CD4-positive, alpha-beta T cell (primary cell): ENCODE results near the gene CARS1. TPM values are rescaled to one million over a fixed set of nuclear protein-coding genes. Genes with fewer than 3 reads are reported as not detected.

Experiments
- ATAC-seq: fragments of 200-7000 bp; cut with Tn5 transposase; one replicate; pipeline ENCODE4 v1.10.0; 2022; ENCODE audit warnings: mild to moderate bottlenecking; ENCODE audit not compliant: poor library complexity
- CTCF ChIA-PET: fragments of 350-600 bp; sonication (Branson Sonifier 250); formaldehyde crosslinking; loops from one replicate; lab custom pipeline; 2021; ENCODE audit warnings: antibody characterized with exemption, inconsistent platforms; lab: Charles Lee
- POLR2A ChIA-PET: fragments of 350-600 bp; sonication (Branson Sonifier 250); formaldehyde crosslinking; loops from one replicate; lab custom pipeline; 2021; ENCODE audit warnings: antibody characterized with exemption, inconsistent platforms; lab: Charles Lee
- DNase-seq, 14 experiments: peaks; one replicate each; pipeline ENCODE4 v3.0.0-alpha.2; 2013 to 2020; ENCODE audit warnings: mixed read lengths in 2 of 14
- H3K27ac ChIP-seq, 2 donors: one replicate each; pipeline versions ENCODE4 v1.5.1 to v1.7.0; 2013; ENCODE audit warnings: low read length in 2 of 2, low read depth in 1 of 2, mild to moderate bottlenecking in 1 of 2
- H3K27me3 ChIP-seq, 2 experiments: 1 replicate in 1 of 2; 2 replicates in 1 of 2; pipeline versions ENCODE4 v1.6.1 to v1.7.0; 2013; ENCODE audit warnings: low read length in 2 of 2, control low read depth in 1 of 2, mild to moderate bottlenecking in 1 of 2, moderate library complexity in 1 of 2; ENCODE audit not compliant: insufficient read depth in 2 of 2, control insufficient read depth in 1 of 2
- H3K36me3 ChIP-seq: one replicate; pipeline ENCODE4 v1.6.1; 2013; ENCODE audit warnings: low read length, control low read depth; ENCODE audit not compliant: insufficient read depth
- H3K4me1 ChIP-seq: one replicate; pipeline ENCODE4 v1.6.1; 2013; ENCODE audit warnings: low read length, control low read depth; ENCODE audit not compliant: insufficient read depth
- H3K4me3 ChIP-seq: one replicate; pipeline ENCODE4 v1.5.1; 2013; ENCODE audit warnings: mild to moderate bottlenecking, low read length, moderate library complexity
- H3K9me3 ChIP-seq, 2 experiments: 1 replicate in 1 of 2; 2 replicates in 1 of 2; pipeline versions ENCODE4 v1.6.1 to v1.7.0; 2013; ENCODE audit warnings: low read length in 2 of 2, mild to moderate bottlenecking in 2 of 2, control low read depth in 1 of 2, moderate library complexity in 1 of 2; ENCODE audit not compliant: control insufficient read depth in 1 of 2, insufficient read depth in 1 of 2
- H3K27ac Mint-ChIP-seq: one replicate; pipeline ENCODE4 v1.8.0; 2020; ENCODE audit warnings: mixed read lengths
- H3K27me3 Mint-ChIP-seq: one replicate; pipeline ENCODE4 v1.8.0; 2021; ENCODE audit warnings: mixed read lengths
- H3K36me3 Mint-ChIP-seq: one replicate; pipeline ENCODE4 v1.8.0; 2021; ENCODE audit warnings: low read depth, mixed read lengths
- H3K4me1 Mint-ChIP-seq: one replicate; pipeline ENCODE4 v1.8.0; 2021; ENCODE audit warnings: low read depth, mixed read lengths
- H3K4me3 Mint-ChIP-seq: one replicate; pipeline ENCODE4 v1.8.0; 2020; ENCODE audit warnings: mild to moderate bottlenecking, mixed read lengths
- H3K9me3 Mint-ChIP-seq: one replicate; pipeline ENCODE4 v1.8.0; 2020; ENCODE audit warnings: mixed read lengths
- CTCF ChIP-seq: fragments of 200-600 bp; IDR thresholded peaks from one replicate; pipeline ENCODE4 v1.8.0; 2022; ENCODE audit warnings: antibody characterized with exemption, mild to moderate bottlenecking
- intact Hi-C, 2 experiments: fragments of 100-400 bp; cut with DNase I in 1 of 2; cut with micrococcal nuclease in 1 of 2; formaldehyde crosslinking; loops; one replicate each; pipeline versions ENCODE4 v1.15.1 to v1.9.0; 2023 to 2025; cut with DNase I, micrococcal nuclease
- total RNA-seq, 174 experiments: library from RNA in 2 of 174; stranded (reverse) in 2 of 174; gene quantifications; one replicate each; pipeline ENCODE4 v1.2.3 and lab custom pipeline; 2021 to 2026

CARS1 gene
- total RNA-seq, 2 experiments from 2014 or later: 24.1 to 25.2 TPM

- H3K27ac Mint-ChIP-seq: no peak overlapping the region
- H3K4me3 ChIP-seq: no peak overlapping the region
- ChIA-PET CTCF (no interaction called here), POLR2A (no interaction called here)
- H3K4me1 ChIP-seq: peaks cover under 1% of the 10 kb centered on the region
- ATAC-seq: no peak
- DNase-seq: peak in 3 of 14 experiments; percentile 5 to 20 (median 15)
- intact Hi-C loops: no loop called here
- no peak overlapping the region for H3K4me3 Mint-ChIP-seq
- no peaks in the 10 kb centered on the region for H3K9me3 Mint-ChIP-seq
- no peaks in the 10 kb centered on the region for H3K36me3 ChIP-seq
- no peaks in the 10 kb centered on the region for H3K27me3 Mint-ChIP-seq
- no peak overlapping the region for H3K27ac ChIP-seq
- TF ChIP-seq CTCF: no peak
- peaks cover 8% of the 10 kb centered on the region for H3K4me1 Mint-ChIP-seq
- peaks cover 0 to 8% of the 10 kb centered on the region in 2 experiments for H3K9me3 ChIP-seq
- peaks cover 0 to 3% of the 10 kb centered on the region in 2 experiments for H3K27me3 ChIP-seq
- peaks cover 4% of the 10 kb centered on the region for H3K36me3 Mint-ChIP-seq
Observed at GRCh38 chr11:3096909-3097530, 39.8 kb upstream of the CARS1 start.

GRCh38 chr11:3095712-3096361 lies 38.6 kb upstream of the CARS1 start:
- intact Hi-C loops: no loop called here
- H3K36me3 Mint-ChIP-seq: peaks cover 4% of the 10 kb centered on the region
- H3K27me3 Mint-ChIP-seq: no peaks in the 10 kb centered on the region
- no peaks in the 10 kb centered on the region for H3K9me3 Mint-ChIP-seq
- TF ChIP-seq CTCF: no peak
- H3K4me1 Mint-ChIP-seq: peaks cover 8% of the 10 kb centered on the region
- H3K27ac Mint-ChIP-seq: no peak overlapping the region
- Histone ChIP-seq H3K36me3 (no peaks in the 10 kb centered on the region), H3K27ac (no peak overlapping the region), H3K9me3 (peaks cover 0 to 8% of the 10 kb centered on the region in 2 experiments), H3K4me1 (peaks cover 6% of the 10 kb centered on the region), H3K27me3 (peaks cover 0 to 3% of the 10 kb centered on the region in 2 experiments), H3K4me3 (no peak overlapping the region)
- DNase-seq (no peak), ATAC-seq (no peak)
- POLR2A ChIA-PET: interaction anchor here (0.6 kb wide), 1 partner anchor 30 kb away, joined by 3 read pairs; no protein-coding TSS in a partner anchor
- CTCF ChIA-PET: no interaction called here
- H3K4me3 Mint-ChIP-seq: no peak overlapping the region

GRCh38 chr11:3094223-3094824 lies 37.1 kb upstream of the CARS1 start:
- H3K4me3 Mint-ChIP-seq: no peak overlapping the region
- no peaks in the 10 kb centered on the region for H3K9me3 Mint-ChIP-seq
- peaks cover 5% of the 10 kb centered on the region for H3K4me1 Mint-ChIP-seq
- Histone ChIP-seq H3K27ac (no peak overlapping the region), H3K4me3 (no peak overlapping the region), H3K36me3 (no peaks in the 10 kb centered on the region), H3K4me1 (peaks cover 6% of the 10 kb centered on the region), H3K9me3 (peaks cover 0 to 8% of the 10 kb centered on the region in 2 experiments), H3K27me3 (peaks cover 0 to 3% of the 10 kb centered on the region in 2 experiments)
- intact Hi-C loops: no loop called here
- no peak overlapping the region for H3K27ac Mint-ChIP-seq
- ATAC-seq (no peak), DNase-seq (no peak)
- TF ChIP-seq CTCF: no peak
- H3K36me3 Mint-ChIP-seq: peaks cover 4% of the 10 kb centered on the region
- ChIA-PET POLR2A (no interaction called here), CTCF (no interaction called here)
- H3K27me3 Mint-ChIP-seq: no peaks in the 10 kb centered on the region
